ENCODE data around the gene CSKMT.
A peak's percentile ranks its signal among the peaks of the same experiment; 100 is the strongest.

- TF ChIP-seq CTCF (IDR thresholded peaks at IDR 0.05) (no peak), POLR2A (IDR thresholded peaks at IDR 0.05) (peak; percentile 41)
These were observed 41.1 kb downstream of the CSKMT start for GRCh38 chr11:62705880-62706849.

All from right lobe of liver (tissue), 4 donors.